A673 (cell line): ENCODE data around the gene PHF2.

Source experiments
- CTCF ChIP-seq: fragments of 300-800, 200-600 bp; sonication (generic); conservative IDR thresholded peaks from 2 replicates; pipeline ENCODE4 v1.5.1; 2017; ENCODE audit warnings: low read depth, mild to moderate bottlenecking, antibody characterized with exemption, low read length, moderate library complexity, mixed read lengths
- EZH2 ChIP-seq: fragments of 200-600 bp; sonication (generic); IDR thresholded peaks from 2 replicates; pipeline ENCODE4 v1.6.1; 2017; ENCODE audit warnings: borderline replicate concordance, low read depth, mild to moderate bottlenecking, mixed read lengths, antibody characterized with exemption, low read length; ENCODE audit not compliant: poor library complexity, severe bottlenecking

DNA sequence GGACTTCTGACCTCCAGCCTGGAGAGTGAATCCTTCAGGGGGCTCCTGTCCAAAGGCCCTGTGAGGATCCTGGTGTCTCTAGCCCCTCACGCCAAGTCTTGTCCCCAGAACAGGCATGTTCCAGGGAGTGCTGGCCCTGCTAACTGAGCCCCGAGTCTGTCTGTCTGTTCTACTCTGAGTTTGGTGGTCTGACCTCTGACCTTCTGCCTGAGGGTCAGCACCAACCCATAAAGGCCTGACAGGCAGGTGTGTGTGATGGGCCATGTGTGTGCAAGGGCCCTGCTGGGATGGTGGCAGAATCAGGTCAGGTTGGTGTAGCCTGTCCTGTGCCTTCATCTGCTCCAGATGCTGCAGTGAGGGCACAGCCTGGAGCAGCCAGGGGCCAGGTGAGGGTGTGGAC, 46.3 kb downstream of the PHF2 start:
- no peak for TF ChIP-seq CTCF
- no peak for TF ChIP-seq EZH2
